Natural killer cell (primary cell): ENCODE measurements around the gene IBTK. TPM values are rescaled to one million over a fixed set of nuclear protein-coding genes. Genes with fewer than 3 reads are reported as not detected.

ENCODE experiments used
- ATAC-seq, 3 donors: fragments of 150-1000 bp in 2 of 3; fragments of 200-7000 bp in 1 of 3; cut with Tn5 transposase; 1 replicate in 1 of 3; 2 replicates in 2 of 3; pipeline ENCODE4 v1.10.0; 2021; ENCODE audit warnings: mild to moderate bottlenecking in 2 of 3, moderate library complexity in 2 of 3
- DNase-seq, 2 donors: peaks; one replicate each; pipeline versions ENCODE4 v3.0.0 to v3.0.0-alpha.2; 2013 to 2021; ENCODE audit warnings: mixed read lengths in 1 of 2
- H3K27ac ChIP-seq: one replicate; pipeline ENCODE4 v1.5.1; 2013; ENCODE audit warnings: mild to moderate bottlenecking, low read length
- H3K27me3 ChIP-seq: one replicate; pipeline ENCODE4 v1.6.1; 2013; ENCODE audit warnings: low read length; ENCODE audit not compliant: control insufficient read depth, insufficient read depth
- H3K36me3 ChIP-seq: one replicate; pipeline ENCODE4 v1.6.1; 2013; ENCODE audit warnings: low read length; ENCODE audit not compliant: control insufficient read depth, insufficient read depth
- H3K4me1 ChIP-seq: one replicate; pipeline ENCODE4 v1.6.1; 2013; ENCODE audit warnings: low read length; ENCODE audit not compliant: control insufficient read depth, insufficient read depth
- H3K4me3 ChIP-seq: one replicate; pipeline ENCODE4 v1.5.1; 2013; ENCODE audit warnings: low read length
- H3K9me3 ChIP-seq: one replicate; pipeline ENCODE4 v1.6.1; 2013; ENCODE audit warnings: low read length; ENCODE audit not compliant: control insufficient read depth, insufficient read depth
- H3K27ac Mint-ChIP-seq, 2 donors: one replicate each; pipeline ENCODE4 v1.8.0; 2022; ENCODE audit warnings: mild to moderate bottlenecking in 2 of 2, mixed read lengths in 2 of 2, moderate library complexity in 1 of 2
- H3K27me3 Mint-ChIP-seq, 2 donors: one replicate each; pipeline ENCODE4 v1.8.0; 2022; ENCODE audit warnings: low read depth in 2 of 2, mixed read lengths in 2 of 2
- H3K36me3 Mint-ChIP-seq: one replicate; pipeline ENCODE4 v1.8.0; 2022; ENCODE audit warnings: mixed read lengths
- H3K4me1 Mint-ChIP-seq, 2 donors: one replicate each; pipeline ENCODE4 v1.8.0; 2022; ENCODE audit warnings: mixed read lengths in 2 of 2
- H3K4me3 Mint-ChIP-seq: one replicate; pipeline ENCODE4 v1.8.0; 2022; ENCODE audit warnings: mild to moderate bottlenecking, moderate library complexity, mixed read lengths
- H3K9me3 Mint-ChIP-seq, 2 donors: one replicate each; pipeline ENCODE4 v1.8.0; 2022; ENCODE audit warnings: mixed read lengths in 2 of 2
- WGBS: methylation state at CpG from one replicate; pipeline ENCODE4 v1.1.7; 2013; ENCODE audit warnings: missing lambda C conversion rate; ENCODE audit not compliant: insufficient coverage; 5-methylcytosine and 5-hydroxymethylcytosine counted together
- intact Hi-C: fragments of 100-400 bp; cut with micrococcal nuclease; formaldehyde crosslinking; loops from one replicate; pipeline ENCODE4 v1.14.2; 2022
- total RNA-seq, 4 donors: library from RNA; stranded (reverse); fragments of 120-200 nt in 1 of 4; gene quantifications; one replicate each; pipeline versions ENCODE4 v1.2.3 to v1.2.4, GENCODE V29; 2013 to 2022
- TF ChIP-seq, protein P1 (sequence below): fragments of 200-600 bp; IDR thresholded peaks from one replicate; pipeline ENCODE4 v1.8.0; 2022; ENCODE audit warnings: antibody characterized with exemption

IBTK gene
- total RNA-seq, 3 donors from 2014 or later (not counting 1 experiment from before 2014, with no cell fraction given), result 18.3 to 23.5 (median 22.2) TPM

DNA sequence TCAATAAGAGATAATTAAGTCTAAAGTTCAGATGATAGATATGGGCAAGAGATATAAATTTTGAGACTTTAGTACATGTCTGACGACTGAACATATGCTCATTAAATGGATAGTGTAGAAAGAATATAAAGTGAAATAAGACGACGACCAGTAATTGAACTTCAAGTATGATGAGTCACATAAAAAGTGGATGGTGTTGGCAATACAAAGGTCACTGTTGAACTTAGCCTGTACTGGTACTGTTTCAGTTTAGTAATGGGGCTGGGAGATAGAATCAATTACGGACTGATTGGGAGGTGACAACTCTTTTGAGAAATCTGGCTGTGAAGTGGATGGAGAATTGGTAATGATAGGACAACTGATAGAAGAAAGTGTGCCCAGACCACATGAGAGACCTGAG is 68.1 kb downstream of the IBTK start:
- H3K27ac Mint-ChIP-seq, result no peak overlapping the region
- Histone ChIP-seq H3K4me1 (no peaks in the 10 kb centered on the region), H3K27ac (no peak overlapping the region), H3K9me3 (no peaks in the 10 kb centered on the region), H3K4me3 (no peak overlapping the region), H3K36me3 (peaks cover 31% of the 10 kb centered on the region), H3K27me3 (no peaks in the 10 kb centered on the region)
- no peaks in the 10 kb centered on the region for H3K4me1 Mint-ChIP-seq
- no peak for DNase-seq
- no peak overlapping the region for H3K4me3 Mint-ChIP-seq
- H3K36me3 Mint-ChIP-seq, result peaks cover 32% of the 10 kb centered on the region
- WGBS, result 95% methylated on average over 4 of the region's 4 CpGs
- no peak for ATAC-seq
- H3K9me3 Mint-ChIP-seq, result no peaks in the 10 kb centered on the region
- H3K27me3 Mint-ChIP-seq, result no peaks in the 10 kb centered on the region
- intact Hi-C loops, result no loop called here
- TF ChIP-seq, protein P1, sequence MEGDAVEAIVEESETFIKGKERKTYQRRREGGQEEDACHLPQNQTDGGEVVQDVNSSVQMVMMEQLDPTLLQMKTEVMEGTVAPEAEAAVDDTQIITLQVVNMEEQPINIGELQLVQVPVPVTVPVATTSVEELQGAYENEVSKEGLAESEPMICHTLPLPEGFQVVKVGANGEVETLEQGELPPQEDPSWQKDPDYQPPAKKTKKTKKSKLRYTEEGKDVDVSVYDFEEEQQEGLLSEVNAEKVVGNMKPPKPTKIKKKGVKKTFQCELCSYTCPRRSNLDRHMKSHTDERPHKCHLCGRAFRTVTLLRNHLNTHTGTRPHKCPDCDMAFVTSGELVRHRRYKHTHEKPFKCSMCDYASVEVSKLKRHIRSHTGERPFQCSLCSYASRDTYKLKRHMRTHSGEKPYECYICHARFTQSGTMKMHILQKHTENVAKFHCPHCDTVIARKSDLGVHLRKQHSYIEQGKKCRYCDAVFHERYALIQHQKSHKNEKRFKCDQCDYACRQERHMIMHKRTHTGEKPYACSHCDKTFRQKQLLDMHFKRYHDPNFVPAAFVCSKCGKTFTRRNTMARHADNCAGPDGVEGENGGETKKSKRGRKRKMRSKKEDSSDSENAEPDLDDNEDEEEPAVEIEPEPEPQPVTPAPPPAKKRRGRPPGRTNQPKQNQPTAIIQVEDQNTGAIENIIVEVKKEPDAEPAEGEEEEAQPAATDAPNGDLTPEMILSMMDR, result no peak

DNA sequence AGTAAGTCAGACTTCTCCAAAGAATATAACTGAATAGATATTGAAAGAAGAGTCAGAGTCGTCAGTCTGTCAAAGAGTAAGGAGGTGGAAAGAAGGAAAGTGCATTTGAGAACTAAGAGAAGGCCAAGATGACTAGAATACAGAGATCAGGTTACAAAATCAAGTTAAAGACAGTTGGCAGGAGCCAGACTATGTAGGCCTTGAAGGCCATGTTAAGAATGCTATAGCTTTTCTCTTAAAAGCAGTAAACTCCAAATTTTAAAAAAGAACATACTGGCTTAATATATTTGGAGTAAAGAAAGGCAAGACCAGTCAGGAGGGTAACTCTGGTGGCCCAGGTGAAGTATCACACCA is 68.8 kb downstream of the IBTK start:
- DNase-seq, result no peak
- WGBS, result 88% methylated on average over 1 of the region's 1 CpG
- TF ChIP-seq, protein P1, result no peak
- Mint-ChIP-seq H3K27me3 (no peaks in the 10 kb centered on the region), H3K4me1 (no peaks in the 10 kb centered on the region), H3K27ac (no peak overlapping the region), H3K4me3 (no peak overlapping the region), H3K36me3 (peaks cover 32% of the 10 kb centered on the region), H3K9me3 (no peaks in the 10 kb centered on the region)
- peaks cover 30% of the 10 kb centered on the region for H3K36me3 ChIP-seq
- ATAC-seq, result no peak
- intact Hi-C loops, result no loop called here
- no peak overlapping the region for H3K4me3 ChIP-seq
- no peaks in the 10 kb centered on the region for H3K27me3 ChIP-seq
- no peak overlapping the region for H3K27ac ChIP-seq
- no peaks in the 10 kb centered on the region for H3K9me3 ChIP-seq
- H3K4me1 ChIP-seq, result no peaks in the 10 kb centered on the region

DNA sequence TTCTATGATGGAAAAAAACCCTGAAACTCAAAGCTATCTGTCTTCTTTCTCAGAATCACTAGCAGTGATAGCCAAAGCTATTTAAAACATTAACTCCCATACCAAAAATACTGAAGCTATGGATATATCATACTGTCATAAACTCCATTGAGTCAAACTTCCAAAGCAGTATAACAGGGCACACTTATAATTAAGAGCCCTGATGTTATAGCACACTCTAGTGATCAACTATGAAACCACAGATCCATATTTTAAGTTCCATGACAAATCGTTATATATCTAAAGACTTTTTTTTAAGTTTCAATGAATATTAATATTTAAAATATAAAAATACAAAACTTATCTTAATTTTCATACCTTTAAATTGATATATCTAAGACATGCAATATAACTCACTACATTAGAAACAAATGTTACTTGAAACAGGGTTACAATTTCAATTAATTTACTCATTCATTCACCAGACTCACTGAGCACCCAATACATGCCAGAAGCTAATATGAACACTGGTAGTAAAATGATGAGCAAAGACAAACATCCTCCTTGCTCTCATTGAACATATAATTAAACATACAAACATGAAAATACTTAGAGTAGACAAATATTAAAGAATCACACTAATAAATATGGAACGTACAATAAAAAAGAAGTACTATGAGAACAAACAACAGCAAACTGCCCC is 69.3 kb downstream of the IBTK start:
- Mint-ChIP-seq H3K27me3 (no peaks in the 10 kb centered on the region), H3K27ac (no peak overlapping the region), H3K36me3 (peaks cover 32% of the 10 kb centered on the region), H3K4me1 (no peaks in the 10 kb centered on the region), H3K9me3 (no peaks in the 10 kb centered on the region), H3K4me3 (no peak overlapping the region)
- peaks cover 32% of the 10 kb centered on the region for H3K36me3 ChIP-seq
- no peak overlapping the region for H3K4me3 ChIP-seq
- intact Hi-C loops, result no loop called here
- no peaks in the 10 kb centered on the region for H3K27me3 ChIP-seq
- WGBS, result no CpG with 5 or more reads among the region's 2 CpGs
- no peaks in the 10 kb centered on the region for H3K9me3 ChIP-seq
- H3K27ac ChIP-seq, result no peak overlapping the region
- ATAC-seq (no peak), DNase-seq (no peak)
- TF ChIP-seq, protein P1, result no peak
- H3K4me1 ChIP-seq, result no peaks in the 10 kb centered on the region

DNA sequence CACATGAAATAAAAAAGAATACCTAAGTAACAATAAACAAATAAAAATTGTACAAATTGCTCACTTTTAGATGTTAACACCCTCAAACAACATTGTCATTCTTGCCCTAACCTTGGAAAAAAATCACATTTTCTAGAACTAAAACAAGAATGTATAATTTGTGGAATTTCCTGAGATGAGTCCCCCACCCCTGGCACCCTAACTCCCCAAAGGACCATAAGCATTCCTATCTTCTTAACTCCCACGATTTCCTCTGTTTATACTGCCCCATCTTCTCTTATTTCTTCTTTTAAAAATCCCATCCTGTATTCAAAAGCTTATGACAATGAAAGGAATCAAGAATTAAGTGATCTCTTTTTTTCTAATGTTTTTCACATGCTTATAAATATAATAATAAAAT is 70.9 kb downstream of the IBTK start:
- Histone ChIP-seq H3K36me3 (peaks cover 38% of the 10 kb centered on the region), H3K4me3 (no peak overlapping the region), H3K27ac (no peak overlapping the region), H3K27me3 (no peaks in the 10 kb centered on the region), H3K4me1 (no peaks in the 10 kb centered on the region), H3K9me3 (no peaks in the 10 kb centered on the region)
- no peaks in the 10 kb centered on the region for H3K27me3 Mint-ChIP-seq
- ATAC-seq (no peak), DNase-seq (no peak)
- no peaks in the 10 kb centered on the region for H3K4me1 Mint-ChIP-seq
- no peaks in the 10 kb centered on the region for H3K9me3 Mint-ChIP-seq
- TF ChIP-seq, protein P1, result no peak
- no CpG with 5 or more reads among the region's 1 CpG for WGBS
- H3K36me3 Mint-ChIP-seq, result peaks cover 31% of the 10 kb centered on the region
- intact Hi-C loops, result no loop called here
- no peak overlapping the region for H3K4me3 Mint-ChIP-seq
- H3K27ac Mint-ChIP-seq, result no peak overlapping the region
